NCI-H2196 (cell line): ENCODE measurements around the gene GRIK3.
A peak's percentile ranks its signal among the peaks of the same experiment; 100 is the strongest.

Experiments used
- DNase-seq: peaks from one replicate; lab custom pipeline; 2025; ENCODE audit not compliant: unreplicated experiment; lab: John Stamatoyannopoulos, UW

The GRIK3 gene

DNA sequence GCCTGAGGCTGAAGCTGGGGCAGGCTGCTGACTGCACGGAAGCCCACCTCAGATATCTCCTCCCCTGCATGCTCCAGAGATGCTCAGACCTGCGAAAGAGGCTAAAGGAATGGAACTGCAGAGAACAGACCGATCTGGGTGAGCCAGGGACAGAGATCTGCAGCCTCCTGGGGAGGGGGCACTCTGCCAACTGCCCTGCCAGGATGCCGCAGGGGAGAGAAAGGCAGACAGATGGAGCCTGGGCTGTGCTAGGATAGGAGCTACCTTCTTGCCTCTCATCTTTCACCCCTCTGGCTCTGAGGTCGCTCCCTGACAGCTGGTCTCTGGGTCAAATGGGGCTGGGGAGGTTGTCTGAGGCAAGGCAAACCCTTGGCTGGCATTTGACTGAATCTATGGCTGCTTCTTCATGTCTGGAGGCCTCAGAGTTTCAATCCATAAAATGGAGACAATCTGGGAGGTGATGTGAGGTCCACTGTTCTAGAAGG is 238.2 kb downstream of the GRIK3 start:
- DNase-seq, result peak; percentile 29

GRCh38 chr1:36794460-36794859 is 239.9 kb downstream of the GRIK3 start:
- no peak for DNase-seq

GRCh38 chr1:36793452-36793851 is 240.9 kb downstream of the GRIK3 start:
- no peak for DNase-seq

DNA sequence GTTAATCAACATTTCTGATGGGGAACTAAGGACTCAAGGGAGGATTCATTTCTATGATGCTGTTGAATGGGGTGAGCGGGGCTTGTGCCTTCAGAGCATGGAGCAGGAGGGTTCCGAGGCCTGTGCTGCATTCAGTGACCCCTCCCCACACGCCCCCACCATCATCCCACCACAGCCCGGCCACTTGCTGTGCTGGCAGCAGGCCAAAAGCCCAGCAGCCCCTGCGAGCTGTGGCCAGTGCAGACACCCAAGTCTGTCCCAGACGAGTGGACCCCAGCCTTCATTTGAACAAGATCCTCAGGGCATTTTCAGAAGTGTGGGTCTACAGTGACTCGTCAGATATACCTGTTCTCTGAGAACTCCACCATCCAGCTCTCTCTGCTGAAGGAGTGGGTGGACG is 242.0 kb downstream of the GRIK3 start:
- no peak for DNase-seq

GRCh38 chr1:36790191-36790590 is 244.1 kb downstream of the GRIK3 start:
- DNase-seq, result no peak

DNA sequence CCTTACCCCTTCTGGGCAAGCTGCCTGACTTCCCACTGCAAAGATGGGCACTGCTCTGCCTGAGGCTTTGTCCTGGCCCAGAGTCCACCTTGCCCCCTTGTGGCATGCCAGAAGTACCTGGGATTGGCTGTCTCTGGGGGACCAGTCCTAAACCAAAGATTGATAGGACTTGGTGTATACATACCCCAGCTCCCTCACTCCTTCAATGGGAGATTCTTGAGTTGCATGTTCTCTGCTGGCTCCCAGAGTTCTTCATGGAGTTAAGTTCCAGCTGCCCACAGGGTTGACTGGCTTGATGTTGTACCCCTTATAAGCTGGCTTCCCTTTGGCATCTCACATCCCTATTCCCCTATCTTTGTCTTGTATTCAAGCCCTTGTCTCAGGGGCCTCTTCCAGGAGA is 244.8 kb downstream of the GRIK3 start:
- DNase-seq, result no peak

DNA sequence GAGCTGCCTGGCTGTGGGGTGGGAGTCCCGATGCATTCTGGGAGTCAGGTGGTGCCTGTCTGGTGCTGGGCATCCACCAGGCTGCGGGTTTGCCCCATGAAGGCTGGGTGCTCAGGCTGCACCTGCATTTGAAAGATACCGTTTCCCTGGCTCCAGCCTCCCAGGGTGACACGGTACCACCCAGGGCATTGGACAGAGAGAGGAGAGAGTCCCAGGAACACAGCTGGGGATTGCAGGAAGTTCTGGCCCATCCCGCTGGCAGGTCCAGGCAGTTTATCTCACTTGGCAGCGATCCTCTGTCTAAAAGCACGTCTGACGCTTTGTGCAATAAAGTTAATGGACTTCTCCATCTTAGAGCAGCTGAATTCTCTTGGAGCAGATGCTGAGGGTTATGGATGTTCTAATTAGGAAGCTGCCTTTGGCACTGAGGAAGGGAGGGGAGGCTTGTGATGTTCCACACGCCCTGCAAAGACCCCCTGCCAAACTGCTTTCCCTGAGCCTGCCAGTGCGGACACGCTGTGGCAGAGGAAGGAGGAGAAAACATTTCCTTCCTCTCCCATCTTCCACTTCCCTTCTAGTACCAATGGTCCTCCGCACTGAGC is 246.9 kb downstream of the GRIK3 start:
- no peak for DNase-seq

GRCh38 chr1:36786425-36786824 is 247.9 kb downstream of the GRIK3 start:
- no peak for DNase-seq

- no peak for DNase-seq
Measured at GRCh38 chr1:36784147-36784859, 250.0 kb downstream of the GRIK3 start.

GRCh38 chr1:36783475-36783874 is 250.8 kb downstream of the GRIK3 start:
- DNase-seq, result no peak

DNA sequence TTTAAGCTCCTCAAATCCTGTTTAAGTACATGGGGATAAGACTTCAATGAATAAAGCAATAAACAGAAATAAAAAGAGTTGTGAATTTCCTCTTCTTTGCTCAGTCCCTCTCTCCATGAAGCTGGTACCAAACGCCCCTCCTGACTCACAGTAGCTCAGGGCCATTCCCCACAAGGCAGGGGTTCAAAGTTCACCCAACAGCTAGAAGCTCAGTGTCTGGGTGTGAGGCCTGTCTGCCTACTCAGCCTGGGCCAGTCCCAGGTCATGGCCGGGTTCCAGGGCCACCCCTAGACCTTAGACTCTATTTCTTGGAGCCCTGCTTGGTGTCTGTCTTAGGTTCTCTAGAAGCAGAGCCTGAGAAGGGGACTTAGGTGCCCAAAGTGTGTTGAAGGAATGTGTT is 251.5 kb downstream of the GRIK3 start:
- no peak for DNase-seq

GRCh38 chr1:36782085-36782484 is 252.2 kb downstream of the GRIK3 start:
- no peak for DNase-seq

GRCh38 chr1:36781098-36781497 is 253.2 kb downstream of the GRIK3 start:
- no peak for DNase-seq

DNA sequence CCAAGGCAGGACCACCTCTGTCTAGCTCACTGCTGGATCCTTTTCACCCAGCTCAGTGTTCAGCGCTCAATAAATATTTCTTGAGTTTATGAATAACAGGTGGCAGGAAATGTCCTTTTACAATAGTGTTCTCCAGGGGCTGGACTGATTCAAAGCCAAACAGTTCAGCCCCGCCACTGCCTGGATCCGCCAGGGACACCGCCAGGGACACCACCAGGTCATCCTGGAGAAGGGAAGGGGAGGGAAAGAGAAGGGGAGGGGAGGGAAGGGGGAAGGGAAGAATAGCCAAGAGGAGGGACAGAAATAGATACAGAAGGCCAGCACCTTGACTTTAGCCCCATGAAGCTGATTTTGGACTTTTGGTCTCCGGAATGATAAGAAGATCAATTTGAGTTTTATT is 255.6 kb downstream of the GRIK3 start:
- peak; percentile 36 for DNase-seq

DNA sequence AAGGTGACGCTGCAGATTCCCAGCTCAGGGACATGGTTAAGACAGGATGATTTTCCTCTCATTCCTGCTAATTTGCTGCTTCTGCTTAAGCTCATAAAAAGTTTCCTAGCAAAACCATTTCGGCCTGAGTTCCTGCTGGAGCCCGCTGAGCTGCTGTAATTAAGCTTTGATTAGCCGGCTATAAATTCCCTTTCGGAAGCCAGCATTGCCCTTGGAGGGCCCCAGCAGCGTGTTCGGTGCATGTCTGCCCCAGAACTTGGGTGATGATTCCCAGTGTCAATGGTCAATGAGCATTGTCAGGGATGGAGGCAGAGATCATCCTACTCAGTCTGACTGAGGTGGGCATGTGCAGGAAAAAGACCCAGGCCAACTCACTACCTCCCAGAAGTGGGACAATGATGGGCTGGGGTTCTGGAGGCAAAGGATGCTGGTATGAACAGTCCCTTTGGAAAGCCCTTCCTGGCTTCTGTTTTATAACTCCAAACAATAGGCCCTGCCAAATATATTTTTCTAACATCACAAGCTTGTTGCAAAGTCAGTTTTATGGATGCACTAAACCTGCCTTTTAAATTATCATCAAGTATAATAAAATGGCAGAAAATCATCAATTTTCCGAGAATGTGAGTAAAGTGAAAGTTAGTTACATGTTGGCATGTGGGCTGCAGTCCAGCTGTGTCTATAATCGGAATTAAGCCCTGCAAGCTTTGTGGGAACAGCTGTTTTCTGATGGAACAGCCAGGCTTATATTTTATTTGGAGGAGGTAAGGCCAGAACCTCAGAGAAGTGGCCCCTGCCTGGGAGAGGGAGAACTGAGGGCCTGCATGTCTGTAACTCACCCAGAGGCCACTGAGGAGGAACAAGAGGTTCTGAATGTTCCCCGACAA is 257.1 kb downstream of the GRIK3 start:
- DNase-seq, result no peak

DNA sequence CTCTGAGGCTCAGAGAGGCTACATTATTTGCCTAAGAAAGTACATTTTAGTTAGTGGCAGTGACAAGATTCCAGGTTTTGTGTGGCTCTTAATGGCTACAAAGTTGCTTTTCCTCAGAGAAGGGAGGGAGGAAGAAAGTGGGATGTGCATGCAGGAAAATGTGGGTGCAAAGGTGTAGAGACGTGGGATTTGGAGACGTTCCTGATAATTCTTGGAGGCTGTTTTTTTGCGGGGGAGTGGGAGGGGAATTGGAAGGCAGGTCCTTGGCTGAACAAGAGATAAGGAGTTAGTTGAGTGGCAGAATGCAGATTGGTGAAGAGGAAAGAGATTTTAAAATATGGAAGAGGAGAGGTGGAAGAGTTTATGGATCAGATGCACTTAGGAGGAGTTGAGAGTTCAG is 258.1 kb downstream of the GRIK3 start:
- DNase-seq, result no peak

DNA sequence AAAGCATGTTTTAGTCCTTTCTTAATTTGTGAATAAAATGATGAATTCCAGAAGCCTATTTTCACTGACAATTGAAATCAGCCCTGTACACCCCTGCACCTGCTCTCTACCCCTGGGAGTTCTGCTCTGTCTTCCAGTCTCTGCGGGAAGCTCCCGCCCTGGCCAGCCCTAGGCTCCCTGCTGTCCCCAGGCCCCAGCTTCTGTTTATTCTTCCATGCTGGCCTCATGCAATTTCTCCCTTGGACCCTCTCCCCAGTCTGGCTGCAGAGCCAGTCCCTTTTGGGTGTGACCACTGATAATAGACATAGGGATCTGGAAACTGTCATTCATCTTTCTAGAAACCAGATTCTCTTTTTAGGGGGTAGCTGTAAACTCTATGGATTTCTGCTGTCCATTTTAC is 258.6 kb downstream of the GRIK3 start:
- no peak for DNase-seq

GRCh38 chr1:36773827-36774541 is 260.3 kb downstream of the GRIK3 start:
- no peak for DNase-seq

DNA sequence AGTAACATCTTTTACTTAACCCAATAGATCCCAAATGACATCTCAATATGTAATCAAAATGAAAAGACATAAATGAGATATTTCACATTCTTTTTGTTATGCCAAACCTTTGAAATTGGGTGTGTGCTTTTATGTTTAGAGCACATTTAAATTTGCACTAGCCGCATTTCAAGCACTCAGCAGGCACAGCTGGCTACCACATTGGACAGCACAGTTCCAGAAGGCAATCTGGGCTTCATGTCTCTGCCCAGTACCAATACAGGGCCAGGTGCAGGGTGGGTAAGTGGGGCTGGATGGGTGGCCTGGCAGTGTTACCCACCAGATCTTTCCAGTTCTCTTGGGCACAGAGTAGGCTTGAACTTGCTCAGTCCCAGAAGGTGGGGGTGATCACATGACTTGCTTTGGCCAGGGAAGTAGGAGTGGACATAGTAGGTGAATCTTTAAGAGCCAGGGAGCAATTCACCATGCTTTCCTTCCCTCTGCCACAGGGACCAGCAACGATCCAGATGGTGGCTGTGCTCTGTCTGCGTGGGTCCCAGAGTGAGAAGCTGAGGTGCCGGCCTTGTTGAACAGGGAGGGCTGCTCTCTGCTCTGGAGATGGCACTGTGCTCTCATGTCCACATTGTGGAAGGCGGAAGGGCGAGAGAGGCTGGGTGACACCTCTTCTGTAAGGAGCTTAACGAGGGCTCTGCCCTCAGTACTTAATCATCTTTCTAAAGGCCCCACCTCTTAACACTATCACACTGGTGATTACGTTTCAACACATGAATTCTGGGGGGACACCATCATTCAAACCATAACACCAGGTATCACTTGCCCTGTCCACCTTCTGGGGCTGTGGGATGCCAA is 261.4 kb downstream of the GRIK3 start:
- DNase-seq, result no peak

DNA sequence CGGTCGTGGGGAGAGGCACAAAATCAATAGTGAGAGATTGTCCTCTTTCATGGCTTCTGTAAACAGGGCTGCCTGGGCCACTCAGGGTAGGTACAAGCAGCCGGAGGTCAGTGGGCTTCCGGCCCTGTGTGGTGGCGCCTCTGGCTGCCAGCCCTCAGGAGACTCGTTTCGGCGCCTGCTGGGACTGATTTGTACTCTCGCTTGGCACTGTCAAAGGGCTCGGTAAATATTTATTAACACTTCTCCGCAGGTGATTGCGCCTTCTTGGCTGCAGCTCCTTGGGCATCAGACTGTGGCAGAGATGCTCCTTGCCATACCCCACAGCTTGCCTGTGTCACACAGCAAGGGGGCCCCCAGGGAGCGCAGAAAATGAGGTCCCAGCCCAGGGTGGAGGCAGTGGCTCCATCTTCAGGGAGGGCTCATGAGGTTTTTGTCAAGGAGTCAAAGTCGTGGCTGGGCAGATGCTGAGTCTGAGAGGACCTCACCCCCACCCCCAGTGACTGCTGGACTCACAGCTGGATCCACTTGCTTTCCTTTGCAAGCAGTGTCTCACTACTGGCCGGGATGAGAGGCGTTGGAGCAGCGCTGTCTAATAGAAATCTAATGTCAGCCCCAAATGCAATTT is 262.5 kb downstream of the GRIK3 start:
- DNase-seq, result peak; percentile 59
